NCI-H2081 (cell line): Measurements from ENCODE around the gene SDK1.

Experiments
- DNase-seq, 2 experiments: peaks; one replicate each; lab custom pipeline; 2025; lab: John Stamatoyannopoulos, UW

SDK1 gene

GRCh38 chr7:3412871-3413270, 111.8 kb downstream of the SDK1 start:
- DNase-seq: peak in 1 of 2 experiments; percentile 13

GRCh38 chr7:3415861-3416312, 114.8 kb downstream of the SDK1 start:
- peak; percentile 15 to 76 for DNase-seq

- no peak for DNase-seq
These were observed 115.4 kb downstream of the SDK1 start for GRCh38 chr7:3416453-3416852.

GRCh38 chr7:3425087-3425486, 124.0 kb downstream of the SDK1 start:
- no peak for DNase-seq

GRCh38 chr7:3426064-3426463, 125.0 kb downstream of the SDK1 start:
- DNase-seq: no peak

GRCh38 chr7:3427957-3428356, 126.9 kb downstream of the SDK1 start:
- no peak for DNase-seq

- no peak for DNase-seq
These were observed 128.9 kb downstream of the SDK1 start for GRCh38 chr7:3429981-3430380.

- DNase-seq: no peak
These were observed 129.5 kb downstream of the SDK1 start for GRCh38 chr7:3430588-3430987.

GRCh38 chr7:3431306-3431705, 130.3 kb downstream of the SDK1 start:
- no peak for DNase-seq

GRCh38 chr7:3432911-3433310, 131.9 kb downstream of the SDK1 start:
- DNase-seq: no peak

- DNase-seq: no peak
These were observed 133.6 kb downstream of the SDK1 start for GRCh38 chr7:3434611-3435010.

GRCh38 chr7:3436112-3436511, 135.1 kb downstream of the SDK1 start:
- DNase-seq: no peak

GRCh38 chr7:3436746-3437145, 135.7 kb downstream of the SDK1 start:
- no peak for DNase-seq

GRCh38 chr7:3437467-3437866, 136.4 kb downstream of the SDK1 start:
- no peak for DNase-seq

- DNase-seq: no peak
These were observed 137.3 kb downstream of the SDK1 start for GRCh38 chr7:3438352-3438751.

- DNase-seq: no peak
These were observed 138.4 kb downstream of the SDK1 start for GRCh38 chr7:3439333-3440030.

- DNase-seq: no peak
These were observed 139.5 kb downstream of the SDK1 start for GRCh38 chr7:3440509-3440908.

- no peak for DNase-seq
These were observed 142.7 kb downstream of the SDK1 start for GRCh38 chr7:3443716-3444115.

GRCh38 chr7:3446786-3447185, 145.7 kb downstream of the SDK1 start:
- no peak for DNase-seq

GRCh38 chr7:3451701-3452100, 150.6 kb downstream of the SDK1 start:
- DNase-seq: peak in 1 of 2 experiments; percentile 37

- DNase-seq: no peak
These were observed 152.3 kb downstream of the SDK1 start for GRCh38 chr7:3453398-3453797.

- no peak for DNase-seq
These were observed 154.9 kb downstream of the SDK1 start for GRCh38 chr7:3455806-3456595.

GRCh38 chr7:3459111-3459510, 158.1 kb downstream of the SDK1 start:
- no peak for DNase-seq
